Activated B cell treated with CpG ODN at 0.5 μM for 24 hours (primary cell): ENCODE data around the gene POSTN. TPM values are rescaled to one million over a fixed set of nuclear protein-coding genes. Genes with fewer than 3 reads are reported as not detected.

Experiments
- ATAC-seq: fragments of 200-7000 bp; cut with Tn5 transposase; one replicate; pipeline ENCODE4 v1.10.0; 2021; ENCODE audit warnings: low read depth, mild to moderate bottlenecking, moderate library complexity
- CTCF ChIA-PET: fragments of 350-600 bp; sonication (Branson Sonifier 250); formaldehyde crosslinking; loops from one replicate; lab custom pipeline; 2021; ENCODE audit warnings: antibody characterized with exemption; lab: Charles Lee
- POLR2A ChIA-PET: fragments of 350-600 bp; sonication (Branson Sonifier 250); formaldehyde crosslinking; loops from one replicate; lab custom pipeline; 2021; ENCODE audit warnings: antibody characterized with exemption; lab: Charles Lee
- DNase-seq: peaks from one replicate; pipeline ENCODE4 v3.0.0; 2022
- H3K27ac Mint-ChIP-seq: one replicate; pipeline ENCODE4 v1.8.0; 2020; ENCODE audit warnings: mixed read lengths
- H3K27me3 Mint-ChIP-seq: one replicate; pipeline ENCODE4 v1.8.0; 2021; ENCODE audit warnings: mixed read lengths
- H3K36me3 Mint-ChIP-seq: one replicate; pipeline ENCODE4 v1.8.0; 2021; ENCODE audit warnings: low read depth, mixed read lengths
- H3K4me1 Mint-ChIP-seq: one replicate; pipeline ENCODE4 v1.8.0; 2021; ENCODE audit warnings: mixed read lengths
- H3K4me3 Mint-ChIP-seq: one replicate; pipeline ENCODE4 v1.8.0; 2020; ENCODE audit warnings: mild to moderate bottlenecking, mixed read lengths
- H3K9me3 Mint-ChIP-seq: one replicate; pipeline ENCODE4 v1.8.0; 2020; ENCODE audit warnings: mixed read lengths
- CTCF ChIP-seq: fragments of 200-600 bp; IDR thresholded peaks from one replicate; pipeline ENCODE4 v1.8.0; 2022; ENCODE audit warnings: antibody characterized with exemption, mild to moderate bottlenecking
- intact Hi-C: fragments of 100-400 bp; cut with micrococcal nuclease; formaldehyde crosslinking; loops from one replicate; pipeline ENCODE4 v1.15.1; 2024
- total RNA-seq: library from RNA; stranded (reverse); gene quantifications from 2 replicates; pipeline ENCODE4 v1.2.3, GENCODE V29; 2022

The POSTN gene
- total RNA-seq, 1 donor from 2014 or later: not detected

GRCh38 chr13:37587236-37587635 lies 11.3 kb downstream of the POSTN start:
- ATAC-seq (no peak), DNase-seq (no peak)
- CTCF ChIA-PET: no interaction called here
- no peak for TF ChIP-seq CTCF
- Mint-ChIP-seq H3K4me3 (no peak overlapping the region), H3K9me3 (peaks cover 2% of the 10 kb centered on the region), H3K27me3 (no peaks in the 10 kb centered on the region), H3K4me1 (no peaks in the 10 kb centered on the region), H3K36me3 (no peaks in the 10 kb centered on the region), H3K27ac (no peak overlapping the region)
- POLR2A ChIA-PET: no interaction called here
- intact Hi-C loops: no loop called here

- no peak overlapping the region for H3K4me3 Mint-ChIP-seq
- H3K36me3 Mint-ChIP-seq: no peaks in the 10 kb centered on the region
- no peaks in the 10 kb centered on the region for H3K4me1 Mint-ChIP-seq
- H3K27me3 Mint-ChIP-seq: no peaks in the 10 kb centered on the region
- H3K27ac Mint-ChIP-seq: no peak overlapping the region
- CTCF ChIA-PET: no interaction called here
- ATAC-seq (no peak), DNase-seq (no peak)
- H3K9me3 Mint-ChIP-seq: peaks cover 2% of the 10 kb centered on the region
- intact Hi-C loops: no loop called here
- no peak for TF ChIP-seq CTCF
- POLR2A ChIA-PET: no interaction called here
Measured at GRCh38 chr13:37586164-37586563, 12.4 kb downstream of the POSTN start.

- Mint-ChIP-seq H3K9me3 (peaks cover 2% of the 10 kb centered on the region), H3K4me3 (no peak overlapping the region), H3K27ac (no peak overlapping the region), H3K36me3 (no peaks in the 10 kb centered on the region), H3K27me3 (no peaks in the 10 kb centered on the region), H3K4me1 (no peaks in the 10 kb centered on the region)
- DNase-seq (no peak), ATAC-seq (no peak)
- CTCF ChIA-PET: no interaction called here
- POLR2A ChIA-PET: no interaction called here
- intact Hi-C loops: no loop called here
- no peak for TF ChIP-seq CTCF
Measured at GRCh38 chr13:37585541-37585940, 13.0 kb downstream of the POSTN start.

GRCh38 chr13:37576601-37577000 lies 22.0 kb downstream of the POSTN start:
- ChIA-PET POLR2A (no interaction called here), CTCF (no interaction called here)
- no peaks in the 10 kb centered on the region for H3K4me1 Mint-ChIP-seq
- no peaks in the 10 kb centered on the region for H3K36me3 Mint-ChIP-seq
- no peak for TF ChIP-seq CTCF
- H3K9me3 Mint-ChIP-seq: peaks cover 6% of the 10 kb centered on the region
- ATAC-seq: no peak
- no peak overlapping the region for H3K4me3 Mint-ChIP-seq
- no peak overlapping the region for H3K27ac Mint-ChIP-seq
- H3K27me3 Mint-ChIP-seq: no peaks in the 10 kb centered on the region
- DNase-seq: no peak
- intact Hi-C loops: no loop called here

- no peaks in the 10 kb centered on the region for H3K27me3 Mint-ChIP-seq
- no peaks in the 10 kb centered on the region for H3K4me1 Mint-ChIP-seq
- H3K9me3 Mint-ChIP-seq: no peaks in the 10 kb centered on the region
- ChIA-PET POLR2A (no interaction called here), CTCF (no interaction called here)
- no peak for TF ChIP-seq CTCF
- ATAC-seq: no peak
- no peak for DNase-seq
- H3K4me3 Mint-ChIP-seq: no peak overlapping the region
- no peak overlapping the region for H3K27ac Mint-ChIP-seq
- intact Hi-C loops: no loop called here
- H3K36me3 Mint-ChIP-seq: no peaks in the 10 kb centered on the region
Measured at GRCh38 chr13:37565425-37565824, 33.1 kb downstream of the POSTN start.
